NCI-H446 (cell line): Measurements from ENCODE around the gene ITGA11.
A peak's percentile ranks its signal among the peaks of the same experiment; 100 is the strongest.

Experiments used
- DNase-seq, 2 experiments: peaks; one replicate each; lab custom pipeline; 2025; lab: John Stamatoyannopoulos, UW

Gene ITGA11

GRCh38 chr15:68352401-68353062 lies 79.4 kb downstream of the ITGA11 start:
- DNase-seq = no peak

DNA sequence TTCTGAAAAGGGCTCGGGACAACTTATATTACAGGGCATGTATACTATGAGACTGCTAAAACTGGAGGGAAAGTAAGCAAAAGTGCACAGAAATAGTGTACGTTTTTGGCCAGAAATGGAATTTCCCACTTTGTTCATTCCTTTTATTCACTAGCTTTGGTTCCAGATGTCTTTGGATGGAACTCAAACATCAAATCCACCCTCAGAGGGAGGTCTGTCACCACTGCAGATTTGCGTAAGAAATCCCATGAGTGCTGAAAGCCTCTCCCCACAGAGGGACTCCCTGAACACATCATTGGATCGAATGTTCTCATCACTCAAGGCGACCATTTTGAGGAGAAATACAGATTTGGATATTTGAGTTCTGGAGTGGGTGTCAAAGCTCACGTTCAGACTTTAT lies 82.8 kb downstream of the ITGA11 start:
- DNase-seq = no peak

DNA sequence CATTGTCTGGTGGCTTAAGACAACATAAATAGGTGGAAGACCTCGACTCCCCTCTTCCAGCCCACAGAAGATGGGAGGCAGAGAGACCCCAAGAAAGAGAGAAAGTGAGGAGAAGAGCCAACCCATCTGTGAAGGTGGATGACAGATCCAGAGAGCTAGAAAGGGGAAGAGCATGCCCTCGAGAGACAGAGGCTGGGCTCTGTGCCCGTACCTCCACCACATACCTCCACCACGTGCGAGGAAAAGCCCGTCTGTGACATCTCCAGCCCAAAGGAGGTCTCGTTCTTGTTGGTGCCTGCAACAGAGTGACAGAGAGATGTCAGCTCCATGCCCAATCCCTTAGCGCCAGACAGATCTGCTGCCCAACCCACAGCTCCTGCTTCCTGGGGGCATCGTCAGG lies 83.4 kb downstream of the ITGA11 start:
- no peak for DNase-seq

- no peak for DNase-seq
These were observed 83.9 kb downstream of the ITGA11 start for GRCh38 chr15:68348081-68348480.

DNA sequence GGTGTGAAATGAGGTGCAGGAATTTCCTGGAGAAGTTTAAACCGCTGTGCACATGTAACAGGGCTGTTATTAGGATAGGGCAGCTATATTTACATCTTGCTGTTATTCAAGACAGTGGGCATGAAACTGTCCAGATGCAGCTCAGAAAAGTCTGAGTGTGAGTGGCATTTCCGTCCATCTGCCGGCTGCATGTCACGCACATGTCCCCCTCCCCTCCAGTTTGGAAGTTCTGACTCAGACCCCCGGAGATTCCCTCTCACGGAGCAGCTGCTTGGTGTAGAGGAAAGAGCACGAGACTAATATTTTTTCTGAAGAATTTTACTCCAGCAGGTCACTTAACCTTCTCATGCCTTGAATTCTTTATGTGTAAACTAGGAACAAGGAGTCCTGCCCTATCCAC lies 84.6 kb downstream of the ITGA11 start:
- no peak for DNase-seq

DNA sequence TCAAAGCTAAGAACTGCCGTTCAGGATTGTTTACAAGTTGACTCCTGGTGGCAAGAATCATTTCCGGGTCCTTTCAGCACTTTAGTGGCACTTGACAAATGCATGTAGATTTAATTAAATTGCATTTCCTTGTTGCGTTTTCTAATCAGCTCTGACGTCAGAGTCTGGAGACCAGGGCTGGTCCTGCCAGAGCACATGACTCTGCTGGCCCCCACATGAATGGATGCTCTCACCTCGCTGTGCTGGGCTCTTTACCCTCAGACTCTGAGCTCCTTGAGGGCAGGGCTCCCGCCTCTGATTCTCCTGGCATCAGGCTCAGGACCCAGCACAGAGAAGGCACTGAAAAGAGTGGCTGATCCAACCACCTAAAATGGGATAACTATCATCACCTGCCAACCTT lies 85.0 kb downstream of the ITGA11 start:
- no peak for DNase-seq

DNA sequence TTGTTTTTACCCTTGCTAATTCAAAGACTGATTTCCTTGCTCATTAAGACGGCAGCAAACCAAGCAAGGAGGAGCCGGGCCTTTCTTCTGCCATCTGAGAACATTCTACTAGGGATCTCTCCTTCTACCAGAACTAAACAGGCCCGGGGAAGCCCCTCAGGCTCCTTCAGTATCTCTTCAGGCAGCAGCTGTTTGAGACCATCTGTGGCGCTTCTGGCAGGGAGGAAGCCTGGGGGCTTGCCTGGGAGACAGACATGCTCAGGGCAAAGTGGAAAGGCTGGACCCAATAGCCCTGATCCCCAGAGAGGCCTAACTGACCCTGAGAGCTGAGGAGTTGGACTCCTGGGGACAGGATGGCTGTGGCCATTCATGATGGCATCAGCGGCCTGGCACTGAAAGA lies 86.5 kb downstream of the ITGA11 start:
- no peak for DNase-seq

DNA sequence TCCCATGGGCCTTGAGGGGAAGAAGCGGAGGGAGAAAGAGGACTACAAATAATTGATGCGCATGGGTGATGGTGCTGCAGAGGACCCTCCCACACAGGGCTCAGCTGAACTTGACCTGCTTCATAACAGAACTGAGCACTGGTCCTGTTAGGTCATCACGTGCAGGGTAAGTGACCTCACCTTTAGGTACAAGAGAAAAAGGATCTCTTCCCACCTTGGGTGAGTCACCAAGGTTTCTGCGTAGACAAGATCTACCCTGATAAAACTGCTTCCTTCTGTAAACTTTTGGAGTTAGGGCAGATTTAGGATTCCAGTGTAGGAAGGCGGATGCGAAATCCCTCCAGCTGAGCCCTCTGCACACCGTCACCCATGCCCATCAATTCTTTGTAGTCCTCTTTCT lies 87.4 kb downstream of the ITGA11 start:
- no peak for DNase-seq

GRCh38 chr15:68343579-68344225 lies 88.3 kb downstream of the ITGA11 start:
- DNase-seq = no peak

GRCh38 chr15:68341760-68342725 lies 89.9 kb downstream of the ITGA11 start:
- no peak for DNase-seq

GRCh38 chr15:68340726-68341671 lies 91.0 kb downstream of the ITGA11 start:
- no peak for DNase-seq

GRCh38 chr15:68339481-68339880 lies 92.5 kb downstream of the ITGA11 start:
- no peak for DNase-seq

DNA sequence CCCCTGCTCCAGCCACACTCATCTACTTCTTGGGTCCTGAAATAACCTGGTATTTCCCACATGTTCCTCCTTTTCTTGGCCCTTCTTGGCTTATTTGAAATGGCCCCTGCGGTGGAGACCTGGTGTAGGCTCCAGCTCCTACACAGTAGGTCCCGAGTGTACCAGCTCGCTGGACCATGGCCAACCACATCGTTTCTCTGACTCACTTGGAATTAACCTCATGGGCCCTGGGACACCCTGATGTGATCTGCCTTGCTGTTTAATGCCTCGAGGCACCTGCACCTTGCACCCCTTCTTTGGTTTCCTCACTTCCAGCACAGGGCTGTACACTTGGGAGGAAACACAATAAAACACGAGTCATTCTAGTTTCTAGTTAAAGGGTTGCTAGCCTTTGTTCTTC lies 94.1 kb downstream of the ITGA11 start:
- DNase-seq = no peak

- DNase-seq = no peak
These were observed 95.4 kb downstream of the ITGA11 start for GRCh38 chr15:68336516-68336915.

DNA sequence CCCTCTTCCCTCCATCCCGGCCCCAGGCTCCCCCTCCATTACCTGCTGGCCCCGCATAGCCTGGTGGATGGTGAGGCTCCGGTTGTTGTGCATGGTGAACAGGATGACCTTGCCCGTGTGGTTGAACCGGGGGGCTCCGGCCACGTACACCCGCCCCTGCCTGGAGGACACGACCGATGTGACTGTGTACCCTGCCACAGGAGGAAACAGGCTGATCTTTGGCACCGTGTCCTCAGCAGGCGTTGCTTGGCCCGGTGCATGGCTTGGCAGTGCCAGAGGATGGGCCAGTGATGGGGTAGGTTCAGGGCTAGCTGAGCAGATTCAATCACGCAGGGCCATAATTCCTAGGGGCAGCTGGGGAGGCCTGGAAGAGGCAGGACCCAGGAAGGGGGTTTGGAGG lies 96.3 kb downstream of the ITGA11 start:
- peak; percentile 8 to 9 for DNase-seq

DNA sequence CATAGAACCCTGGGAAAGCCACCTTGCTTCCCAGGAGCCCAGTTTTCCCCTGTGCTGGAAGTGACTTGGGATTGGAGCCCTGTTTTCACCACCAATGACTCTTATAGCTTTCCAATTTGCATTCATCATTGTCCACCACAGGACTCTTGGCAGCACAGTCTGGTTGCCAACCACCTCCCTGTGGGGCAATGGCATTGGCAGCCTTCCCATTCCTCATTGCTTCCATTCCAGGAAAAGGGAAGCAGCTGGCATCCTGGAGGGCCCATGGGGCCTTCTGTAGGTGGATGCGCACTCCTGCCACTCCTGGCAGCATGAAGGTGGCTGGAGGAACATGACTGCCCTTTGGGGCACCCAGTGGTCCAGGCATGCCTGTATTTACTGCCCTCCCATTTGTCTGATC lies 96.7 kb downstream of the ITGA11 start:
- peak; percentile 75 to 90 for DNase-seq

GRCh38 chr15:68334661-68335124 lies 97.3 kb downstream of the ITGA11 start:
- no peak for DNase-seq

DNA sequence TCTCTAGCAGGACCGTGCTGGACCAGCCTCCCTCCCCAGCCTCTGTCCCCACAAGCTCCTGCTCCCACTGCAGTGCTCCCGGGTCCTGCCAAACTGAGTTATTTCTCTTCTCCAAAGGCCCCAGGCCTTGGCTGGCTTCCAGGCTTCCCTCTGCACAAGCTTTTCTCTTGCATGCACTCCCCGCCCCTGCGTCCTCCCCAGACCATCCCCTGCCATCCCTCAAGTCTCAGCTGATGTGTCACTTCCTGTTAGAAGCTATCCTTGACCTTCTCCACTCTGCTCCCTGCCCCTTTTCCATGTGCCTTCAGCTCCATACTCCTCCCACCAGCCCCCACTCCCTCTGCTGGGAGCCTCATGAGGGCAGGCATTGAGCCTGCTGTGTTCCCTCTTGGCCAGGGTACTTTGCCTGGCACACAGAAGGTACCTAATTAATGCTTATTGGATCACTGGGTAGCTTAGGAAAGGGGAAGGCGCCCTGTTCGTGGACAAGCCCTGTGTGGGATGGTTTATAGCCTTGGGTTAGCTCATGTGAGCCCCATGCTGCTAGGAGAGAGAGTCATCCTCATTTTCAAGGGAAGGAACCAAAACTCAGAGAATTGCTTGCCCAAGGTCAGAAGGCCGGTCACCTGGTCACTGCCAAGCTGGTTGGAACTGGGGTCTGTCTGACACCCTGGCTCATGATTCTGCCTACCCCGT lies 98.0 kb downstream of the ITGA11 start:
- DNase-seq = peak in 1 of 2 experiments; percentile 6

DNA sequence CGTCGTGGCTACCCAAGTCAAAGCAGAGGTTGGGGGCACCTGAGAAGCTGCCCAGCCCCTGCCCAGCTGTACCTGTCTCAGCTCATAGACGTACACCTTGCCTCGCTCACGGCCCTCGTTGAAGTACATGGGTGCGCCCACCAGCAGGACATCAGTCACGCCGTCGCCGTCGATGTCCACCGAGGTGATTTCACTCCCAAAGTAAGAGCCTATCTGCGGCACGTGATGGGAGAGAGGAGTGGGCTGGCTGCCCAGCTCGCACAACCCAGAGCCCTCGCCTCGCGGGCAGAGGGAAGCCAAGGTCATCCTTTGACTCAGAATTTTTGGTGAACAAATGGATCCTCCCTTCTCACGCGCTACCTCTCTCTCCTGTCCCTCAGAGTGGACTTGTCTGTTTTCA lies 99.7 kb downstream of the ITGA11 start:
- DNase-seq = no peak

GRCh38 chr15:68330901-68331300 lies 101.1 kb downstream of the ITGA11 start:
- peak; percentile 13 to 62 for DNase-seq

GRCh38 chr15:68330416-68330815 lies 101.5 kb downstream of the ITGA11 start:
- peak; percentile 6 to 17 for DNase-seq
